Measurements from ENCODE around the gene DDX50. TPM values are rescaled to one million over a fixed set of nuclear protein-coding genes. Genes with fewer than 3 reads are reported as not detected.

Gene DDX50
- total and polyA plus RNA-seq, 2 donors (not counting 3 experiments of a cell fraction or from before 2014, with no cell fraction given) = 14.8 to 28.2 TPM

DNA sequence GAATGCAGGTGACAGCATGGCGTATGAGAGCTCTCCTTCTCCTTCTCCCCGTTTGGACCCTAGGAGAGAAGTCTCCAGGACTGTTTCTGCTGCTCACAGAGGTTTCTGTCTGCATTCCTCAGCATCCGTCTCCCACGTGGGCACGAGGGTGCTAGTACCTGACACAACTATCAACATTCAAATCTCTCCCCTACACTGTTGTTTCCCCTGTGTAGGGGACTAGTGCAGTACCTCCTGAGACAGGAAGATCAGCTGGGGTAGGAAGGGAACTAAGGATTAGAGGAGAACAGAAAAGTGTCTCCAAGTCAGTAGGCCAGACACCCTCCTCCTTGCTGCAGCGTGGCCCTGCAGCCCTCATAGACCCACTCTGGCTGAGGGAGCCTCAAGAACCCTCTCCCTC, 44.8 kb upstream of the DDX50 start:
- no peak for DNase-seq (ENCODE audit: low read depth, low spot score)
- Histone ChIP-seq H3K27me3 (ENCODE audit: control insufficient read depth in 2 of 2, insufficient read depth in 2 of 2, low read length in 2 of 2) (peaks cover 3 to 10% of the 10 kb centered on the region in 2 experiments), H3K4me2 (ENCODE audit: insufficient read depth, low read length) (no peak overlapping the region), H3K9me3 (replicated peaks; ENCODE audit: control insufficient read depth, insufficient read depth, low read length) (peaks cover 2% of the 10 kb centered on the region), H3K9ac (replicated peaks; ENCODE audit: extremely low read depth, insufficient read depth, low read length) (no peak overlapping the region), H2AFZ (ENCODE audit: low read depth, low read length) (no peak overlapping the region), H3K4me1 (ENCODE audit: control insufficient read depth, extremely low read depth, insufficient read depth, low read length) (no peaks in the 10 kb centered on the region), H3K27ac (ENCODE audit: insufficient read depth, low read depth, low read length) (no peak overlapping the region), H3K9me1 (replicated peaks; ENCODE audit: control insufficient read depth, extremely low read depth, insufficient read depth, low read length) (no peaks in the 10 kb centered on the region), H3K36me3 (ENCODE audit: control insufficient read depth in 2 of 2, extremely low read depth in 1 of 2, insufficient read depth in 2 of 2, low read length in 2 of 2) (no peaks in the 10 kb centered on the region), H4K20me1 (replicated peaks; ENCODE audit: control insufficient read depth, extremely low read depth, insufficient read depth, low read length) (peaks cover 2% of the 10 kb centered on the region), H3K4me3 (replicated peaks in 1 of 3; ENCODE audit: insufficient read depth in 1 of 3, low read depth in 1 of 3, low read length in 3 of 3) (no peak overlapping the region), H3K79me2 (ENCODE audit: control insufficient read depth, insufficient read depth, low read length) (no peaks in the 10 kb centered on the region)
- BruUV-seq (replicated peaks) = no TSS peak
- CTCF ChIA-PET = interaction anchor here (0.7 kb wide), 1 partner anchor 27 kb away, joined by 3 read pairs; no protein-coding TSS in a partner anchor
- dilution Hi-C loops (cut with MboI; ENCODE audit: extremely low pct_ligation_motif_present, low sequenced_read_pairs) (no loop called here), intact Hi-C loops (cut with micrococcal nuclease) (no loop called here)
- POLR2A ChIA-PET = no interaction called here
- no peak for TF ChIP-seq EZH2 (IDR thresholded peaks at IDR 0.05; ENCODE audit: borderline replicate concordance, low read depth, low read length, severe bottlenecking)
- FAIRE-seq = no peak

DNA sequence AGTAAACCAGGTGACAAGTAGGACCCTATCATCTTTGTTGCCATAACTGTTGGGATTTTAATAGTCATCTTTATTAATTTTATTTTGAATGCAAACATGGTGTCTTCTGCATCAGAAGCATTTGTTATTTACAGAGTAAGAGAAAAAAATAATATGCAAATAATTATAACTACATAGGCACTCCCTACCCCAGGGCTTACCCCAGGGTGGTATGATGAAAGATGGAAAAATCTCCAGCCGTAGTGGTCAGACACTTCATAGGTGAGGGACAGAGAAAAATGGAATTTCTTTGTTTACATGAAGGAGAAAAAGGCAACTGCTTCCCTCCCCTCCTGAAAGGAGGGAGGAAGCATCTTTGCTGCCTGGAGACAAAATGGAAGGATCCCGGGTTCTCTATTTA, 44.1 kb upstream of the DDX50 start:
- Histone ChIP-seq H4K20me1 (replicated peaks; ENCODE audit: control insufficient read depth, extremely low read depth, insufficient read depth, low read length) (peaks cover 2% of the 10 kb centered on the region), H3K9me3 (replicated peaks; ENCODE audit: control insufficient read depth, insufficient read depth, low read length) (peaks cover 5% of the 10 kb centered on the region), H3K9me1 (replicated peaks; ENCODE audit: control insufficient read depth, extremely low read depth, insufficient read depth, low read length) (no peaks in the 10 kb centered on the region), H3K9ac (replicated peaks; ENCODE audit: extremely low read depth, insufficient read depth, low read length) (no peak overlapping the region), H3K79me2 (ENCODE audit: control insufficient read depth, insufficient read depth, low read length) (no peaks in the 10 kb centered on the region), H3K4me3 (replicated peaks in 1 of 3; ENCODE audit: insufficient read depth in 1 of 3, low read depth in 1 of 3, low read length in 3 of 3) (no peak overlapping the region), H3K4me2 (ENCODE audit: insufficient read depth, low read length) (no peak overlapping the region), H3K4me1 (ENCODE audit: control insufficient read depth, extremely low read depth, insufficient read depth, low read length) (no peaks in the 10 kb centered on the region), H2AFZ (ENCODE audit: low read depth, low read length) (no peak overlapping the region), H3K27ac (ENCODE audit: insufficient read depth, low read depth, low read length) (no peak overlapping the region), H3K36me3 (ENCODE audit: control insufficient read depth in 2 of 2, extremely low read depth in 1 of 2, insufficient read depth in 2 of 2, low read length in 2 of 2) (no peaks in the 10 kb centered on the region), H3K27me3 (ENCODE audit: control insufficient read depth in 2 of 2, insufficient read depth in 2 of 2, low read length in 2 of 2) (peaks cover 3 to 10% of the 10 kb centered on the region in 2 experiments)
- FAIRE-seq (no peak), DNase-seq (ENCODE audit: low read depth, low spot score) (no peak)
- ChIA-PET POLR2A (no interaction called here), CTCF (no interaction called here)
- dilution Hi-C loops (cut with MboI; ENCODE audit: extremely low pct_ligation_motif_present, low sequenced_read_pairs) (no loop called here), intact Hi-C loops (cut with micrococcal nuclease) (no loop called here)
- no TSS peak for BruUV-seq (replicated peaks)
- TF ChIP-seq GATA2 (IDR thresholded peaks at IDR 0.05; ENCODE audit: insufficient read depth, insufficient read length, low read depth, low read length) = no peak
- TF ChIP-seq FOS (IDR thresholded peaks at IDR 0.05; ENCODE audit: borderline replicate concordance, insufficient read depth, low read length) = no peak
- no peak for TF ChIP-seq CTCF (IDR thresholded peaks at IDR 0.05; ENCODE audit: extremely low read depth in 1 of 2, insufficient read depth in 1 of 2, low read depth in 1 of 2, low read length in 2 of 2)
- TF ChIP-seq EZH2 (IDR thresholded peaks at IDR 0.05; ENCODE audit: borderline replicate concordance, low read depth, low read length, severe bottlenecking) = no peak
- TF ChIP-seq MAX (IDR thresholded peaks at IDR 0.05; ENCODE audit: insufficient read depth, insufficient read length) = no peak
- no peak for TF ChIP-seq MYC (IDR thresholded peaks at IDR 0.05; ENCODE audit: low read depth, low read length)
- no peak for TF ChIP-seq POLR2A (IDR thresholded peaks at IDR 0.05; ENCODE audit: low read depth, low read length)
